NCI-H1105 treated with DMSO at 0.1 percent for 48 hours (cell line): Measurements from ENCODE around the gene ADAMTSL2.

Source experiments
- DNase-seq: peaks from one replicate; lab custom pipeline; 2025; lab: John Stamatoyannopoulos, UW

Gene ADAMTSL2

GRCh38 chr9:133575186-133576030 is 40.9 kb downstream of the ADAMTSL2 start:
- DNase-seq, result no peak

- no peak for DNase-seq
Measured at GRCh38 chr9:133576031-133576874, 41.7 kb downstream of the ADAMTSL2 start.

- DNase-seq, result no peak
Measured at GRCh38 chr9:133576875-133577736, 42.6 kb downstream of the ADAMTSL2 start.

- DNase-seq, result no peak
Measured at GRCh38 chr9:133577737-133578112, 43.2 kb downstream of the ADAMTSL2 start.

- no peak for DNase-seq
Measured at GRCh38 chr9:133578524-133579441, 44.3 kb downstream of the ADAMTSL2 start.

GRCh38 chr9:133579601-133580418 is 45.3 kb downstream of the ADAMTSL2 start:
- no peak for DNase-seq

- no peak for DNase-seq
Measured at GRCh38 chr9:133580419-133580738, 45.9 kb downstream of the ADAMTSL2 start.

- no peak for DNase-seq
Measured at GRCh38 chr9:133581011-133581410, 46.5 kb downstream of the ADAMTSL2 start.

GRCh38 chr9:133581513-133582343 is 47.2 kb downstream of the ADAMTSL2 start:
- no peak for DNase-seq

- no peak for DNase-seq
Measured at GRCh38 chr9:133582501-133583045, 48.1 kb downstream of the ADAMTSL2 start.

- no peak for DNase-seq
Measured at GRCh38 chr9:133583111-133583510, 48.6 kb downstream of the ADAMTSL2 start.

GRCh38 chr9:133583586-133583985 is 49.1 kb downstream of the ADAMTSL2 start:
- no peak for DNase-seq

- DNase-seq, result no peak
Measured at GRCh38 chr9:133584167-133584558, 49.7 kb downstream of the ADAMTSL2 start.

- peak; percentile 93 for DNase-seq
Measured at GRCh38 chr9:133584559-133585476, 50.3 kb downstream of the ADAMTSL2 start.

GRCh38 chr9:133585481-133586351 is 51.2 kb downstream of the ADAMTSL2 start:
- peak; percentile 39 for DNase-seq

- no peak for DNase-seq
Measured at GRCh38 chr9:133587051-133587450, 52.5 kb downstream of the ADAMTSL2 start.

GRCh38 chr9:133587466-133587865 is 53.0 kb downstream of the ADAMTSL2 start:
- no peak for DNase-seq
